GM08714 (cell line): ENCODE measurements around the gene BORCS8.
"Not testable (repeated sequence)": the region's sequence is repeated elsewhere in the genome, so short reads cannot be mapped to it uniquely, and the experiment has no call there.

Source experiments
- H3K4me3 ChIP-seq: fragments of 200-500 bp; sonication (Bioruptor generic); 2 replicates; pipeline ENCODE4 v1.5.1; 2014; ENCODE audit warnings: mild to moderate bottlenecking, low read length, inconsistent platforms
- ZNF274 ChIP-seq: IDR thresholded peaks from 2 replicates; pipeline ENCODE4 v1.6.1; 2012; ENCODE audit warnings: mild to moderate bottlenecking, low read depth, low read length

BORCS8 gene

GRCh38 chr19:19162495-19162894 is 29.5 kb downstream of the BORCS8 start:
- TF ChIP-seq ZNF274: no peak
- H3K4me3 ChIP-seq: no peak overlapping the region

GRCh38 chr19:19160461-19161035 is 31.4 kb downstream of the BORCS8 start:
- no peak for TF ChIP-seq ZNF274
- no peak overlapping the region; the same call in 1 of the 2 replicates for H3K4me3 ChIP-seq

- no peak for TF ChIP-seq ZNF274
- H3K4me3 ChIP-seq: no peak overlapping the region
These were observed 32.4 kb downstream of the BORCS8 start for GRCh38 chr19:19159534-19159933.

- no peak overlapping the region for H3K4me3 ChIP-seq
These were observed 34.1 kb downstream of the BORCS8 start for GRCh38 chr19:19157808-19158207.

GRCh38 chr19:19155495-19156219 is 36.3 kb downstream of the BORCS8 start:
- no peak overlapping the region; the same call in 1 of the 2 replicates for H3K4me3 ChIP-seq
- no peak for TF ChIP-seq ZNF274

More at GRCh38 chr19:19157808-19158207, 34.1 kb downstream of the BORCS8 start:
- no peak for TF ChIP-seq ZNF274

DNA sequence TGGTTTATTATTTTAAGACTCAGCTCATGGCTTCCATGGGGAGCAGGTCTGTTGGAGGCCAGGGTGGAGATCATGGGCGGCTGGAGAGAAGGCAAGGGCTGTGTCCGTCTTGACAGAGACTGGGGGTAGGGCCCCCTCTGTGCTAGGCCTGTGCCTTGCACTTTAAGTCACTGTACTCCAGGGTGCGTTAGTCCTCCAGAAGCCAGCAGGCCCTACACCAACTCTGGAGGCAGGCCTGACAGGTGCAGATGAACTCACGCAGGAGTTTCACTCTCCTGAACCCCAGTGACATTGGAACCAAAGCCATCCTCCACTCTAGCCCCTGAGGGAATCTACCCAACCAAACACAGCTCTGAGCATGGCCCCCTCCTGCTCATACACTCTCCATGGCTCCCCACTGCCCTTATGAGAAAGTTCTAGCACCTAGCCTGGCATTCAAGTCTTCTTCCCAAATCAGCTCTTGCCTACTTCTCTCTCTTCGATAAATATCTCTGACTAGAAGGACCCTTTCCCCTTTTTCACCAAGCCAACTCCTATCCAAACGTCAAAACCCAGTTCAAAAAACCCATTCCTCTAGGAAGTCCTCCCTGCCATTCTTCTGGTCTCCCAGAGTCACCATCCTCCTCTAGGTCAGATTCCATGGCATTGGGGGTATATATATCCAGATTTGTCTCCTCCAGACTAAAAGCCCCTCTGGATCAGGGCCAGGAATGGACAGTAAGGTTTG is 37.0 kb downstream of the BORCS8 start:
- no peak for TF ChIP-seq ZNF274
- H3K4me3 ChIP-seq: no peak overlapping the region; the same call in 1 of the 2 replicates

GRCh38 chr19:19152668-19153384 is 39.1 kb downstream of the BORCS8 start:
- no peak for TF ChIP-seq ZNF274
- H3K4me3 ChIP-seq: no peak overlapping the region

DNA sequence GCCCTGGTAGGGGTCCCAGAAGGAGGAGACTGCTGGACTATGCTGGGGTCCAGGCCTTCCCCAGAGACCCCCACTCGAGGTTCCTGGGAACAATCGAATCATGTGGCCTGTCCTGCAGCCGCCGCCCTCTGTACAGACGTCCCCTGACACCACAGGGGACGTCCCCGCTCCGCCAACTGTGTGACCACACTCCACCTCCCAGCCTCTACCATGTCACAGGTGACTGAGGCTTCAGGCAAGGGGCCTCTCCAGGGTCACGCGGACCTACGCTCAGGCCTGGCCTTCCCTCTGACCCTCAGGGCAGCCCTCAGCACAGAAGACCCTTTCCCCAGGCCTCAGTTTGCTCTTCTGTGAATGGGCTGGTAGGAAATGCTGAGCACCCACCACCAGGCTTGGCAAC is 40.5 kb downstream of the BORCS8 start:
- no peak for TF ChIP-seq ZNF274
- no peak overlapping the region for H3K4me3 ChIP-seq

- no peak for TF ChIP-seq ZNF274
- no peak overlapping the region for H3K4me3 ChIP-seq
These were observed 42.5 kb downstream of the BORCS8 start for GRCh38 chr19:19149435-19149834.

DNA sequence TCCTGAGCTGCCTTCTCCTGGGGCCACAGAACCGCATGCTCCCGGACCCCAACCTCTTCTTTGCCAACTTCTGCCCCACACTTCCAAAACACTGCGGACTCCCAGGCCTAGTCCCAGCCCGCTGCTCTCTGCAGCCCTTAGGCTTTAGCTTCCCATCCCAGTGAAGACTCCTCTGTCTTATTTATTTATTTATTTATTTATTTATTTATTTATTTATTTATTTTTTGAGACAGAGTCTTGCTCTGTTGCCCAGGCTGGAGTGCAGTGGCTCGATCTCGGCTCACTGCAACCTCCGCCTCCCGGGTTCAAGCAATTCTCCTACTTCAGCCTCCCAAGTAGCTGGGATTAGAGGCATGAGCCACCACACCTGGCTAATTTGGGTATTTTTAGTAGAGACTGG is 43.4 kb downstream of the BORCS8 start:
- not testable (repeated sequence) for H3K4me3 ChIP-seq

GRCh38 chr19:19147344-19147743 is 44.6 kb downstream of the BORCS8 start:
- H3K4me3 ChIP-seq: no peak overlapping the region
- TF ChIP-seq ZNF274: no peak

GRCh38 chr19:19146865-19147264 is 45.1 kb downstream of the BORCS8 start:
- H3K4me3 ChIP-seq: no peak overlapping the region
- TF ChIP-seq ZNF274: no peak

DNA sequence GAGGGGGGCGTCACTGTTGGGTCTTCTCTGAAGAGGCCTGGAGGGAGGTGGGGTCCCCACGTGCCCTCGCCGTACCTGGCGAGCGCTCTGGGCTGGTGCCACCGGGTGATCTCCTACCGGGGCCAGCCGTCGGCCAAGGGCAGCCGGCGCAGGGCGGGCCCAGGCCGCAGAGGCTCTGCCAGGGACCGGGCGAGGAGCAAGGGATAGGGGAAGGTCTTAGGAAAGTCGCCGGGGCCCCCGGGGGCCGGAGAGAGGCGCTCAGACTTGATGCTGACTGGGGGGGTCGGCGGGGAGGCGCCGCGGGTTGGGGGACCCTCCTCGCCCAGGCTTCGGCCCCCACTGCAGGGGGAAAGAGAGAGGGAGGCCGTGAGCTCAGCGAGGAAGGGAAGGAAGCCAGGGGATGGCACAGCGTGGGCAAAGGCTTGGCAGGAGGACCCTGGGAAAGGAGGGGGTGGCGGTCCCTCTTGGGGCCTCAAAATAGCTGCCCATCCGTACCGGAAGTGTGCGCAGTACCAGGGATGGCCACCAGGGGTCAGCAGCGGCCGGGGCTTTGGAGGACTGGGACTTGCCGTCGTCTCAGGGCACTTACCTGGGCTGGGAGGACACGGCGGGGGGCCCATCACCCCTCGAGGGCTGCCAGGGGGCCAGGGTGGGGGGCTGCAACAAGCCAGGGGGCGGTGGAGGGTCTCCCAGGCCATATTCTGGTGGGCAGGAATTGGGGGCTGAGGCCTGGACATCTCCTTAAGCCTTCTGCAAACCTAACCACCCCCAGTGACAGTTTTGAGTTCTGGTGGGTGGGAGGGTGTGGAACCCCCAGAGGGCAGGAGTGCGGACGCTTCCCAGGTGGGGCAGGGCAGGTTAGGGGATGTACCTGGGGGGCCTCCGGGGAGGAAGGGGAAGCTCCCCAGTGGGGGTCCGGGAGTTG is 46.0 kb downstream of the BORCS8 start:
- no peak overlapping the region for H3K4me3 ChIP-seq
- no peak for TF ChIP-seq ZNF274
